GM21723 (cell line): ENCODE results near the gene UBAC2.

Source experiments
- ATAC-seq: cut with Tn5 transposase; IDR thresholded peaks from one replicate; pipeline ENCODE4 v1.9.1; 2021; ENCODE audit warnings: mild to moderate bottlenecking, moderate library complexity; ENCODE audit not compliant: unreplicated experiment

UBAC2 gene

GRCh38 chr13:99370481-99371275, 170.0 kb downstream of the UBAC2 start:
- no peak for ATAC-seq

- no peak for ATAC-seq
Observed at GRCh38 chr13:99371956-99372355, 171.3 kb downstream of the UBAC2 start.

GRCh38 chr13:99373436-99373835, 172.8 kb downstream of the UBAC2 start:
- no peak for ATAC-seq

GRCh38 chr13:99374169-99374991, 173.7 kb downstream of the UBAC2 start:
- ATAC-seq, result peak; percentile 33

GRCh38 chr13:99374994-99375737, 174.5 kb downstream of the UBAC2 start:
- peak; percentile 60 for ATAC-seq

GRCh38 chr13:99375738-99376080, 175.1 kb downstream of the UBAC2 start:
- peak; percentile 3 for ATAC-seq

- ATAC-seq, result peak; percentile 50
Observed at GRCh38 chr13:99376132-99376531, 175.5 kb downstream of the UBAC2 start.

- ATAC-seq, result no peak
Observed at GRCh38 chr13:99376924-99377323, 176.3 kb downstream of the UBAC2 start.

- ATAC-seq, result no peak
Observed at GRCh38 chr13:99377641-99378040, 177.0 kb downstream of the UBAC2 start.

- ATAC-seq, result no peak
Observed at GRCh38 chr13:99378985-99379733, 178.5 kb downstream of the UBAC2 start.

- ATAC-seq, result no peak
Observed at GRCh38 chr13:99379856-99380801, 179.5 kb downstream of the UBAC2 start.

- ATAC-seq, result peak; percentile 86
Observed at GRCh38 chr13:99380921-99381645, 180.4 kb downstream of the UBAC2 start.

- ATAC-seq, result no peak
Observed at GRCh38 chr13:99381766-99382165, 181.1 kb downstream of the UBAC2 start.

GRCh38 chr13:99382428-99383133, 181.9 kb downstream of the UBAC2 start:
- no peak for ATAC-seq

- no peak for ATAC-seq
Observed at GRCh38 chr13:99383511-99383921, 182.9 kb downstream of the UBAC2 start.

- no peak for ATAC-seq
Observed at GRCh38 chr13:99383946-99384345, 183.3 kb downstream of the UBAC2 start.

GRCh38 chr13:99384468-99384867, 183.8 kb downstream of the UBAC2 start:
- ATAC-seq, result no peak

- no peak for ATAC-seq
Observed at GRCh38 chr13:99385161-99385560, 184.5 kb downstream of the UBAC2 start.
